ENCODE data around the gene ATP2C1. TPM values are rescaled to one million over a fixed set of nuclear protein-coding genes. Genes with fewer than 3 reads are reported as not detected.

ATP2C1 gene
- total RNA-seq, 2 experiments from 2014 or later: 40.9 to 44.0 TPM

- Histone ChIP-seq H3K36me3 (ENCODE audit: insufficient read depth, low read length) (no peaks in the 10 kb centered on the region), H3K27ac (ENCODE audit: low read depth in 1 of 2, low read length in 2 of 2) (no peak overlapping the region), H3K4me1 (ENCODE audit: insufficient read depth, low read length) (no peaks in the 10 kb centered on the region), H3K27me3 (ENCODE audit: control insufficient read depth in 1 of 2, insufficient read depth in 2 of 2, low read length in 2 of 2) (no peaks in the 10 kb centered on the region), H3K4me3 (ENCODE audit: low read length) (no peak overlapping the region), H3K9me3 (ENCODE audit: control insufficient read depth in 1 of 2, insufficient read depth in 1 of 2, low read length in 2 of 2) (peaks cover 0 to 12% of the 10 kb centered on the region in 2 experiments)
- Mint-ChIP-seq H3K4me3 (no peak overlapping the region), H3K27me3 (no peaks in the 10 kb centered on the region), H3K36me3 (ENCODE audit: low read depth) (peaks cover 45% of the 10 kb centered on the region), H3K4me1 (ENCODE audit: low read depth) (peaks cover 47% of the 10 kb centered on the region), H3K27ac (no peak overlapping the region), H3K9me3 (peaks cover 5% of the 10 kb centered on the region)
- no peak for TF ChIP-seq CTCF (IDR thresholded peaks at IDR 0.05)
- intact Hi-C loops (cut with DNase I, micrococcal nuclease): no loop called here
- DNase-seq (no peak), ATAC-seq (ENCODE audit: poor library complexity) (no peak)
- ChIA-PET CTCF (no interaction called here), POLR2A (interaction anchor here (2.0 kb wide), 1 partner anchor 23 kb away, joined by 5 read pairs; the partner anchor contains the start of gene ATP2C1)
Observed at GRCh38 chr3:130916507-130917167, 22.8 kb downstream of the ATP2C1 start.

- Mint-ChIP-seq H3K9me3 (peaks cover 12% of the 10 kb centered on the region), H3K4me1 (ENCODE audit: low read depth) (peaks cover 62% of the 10 kb centered on the region), H3K27ac (no peak overlapping the region), H3K27me3 (no peaks in the 10 kb centered on the region), H3K36me3 (ENCODE audit: low read depth) (peaks cover 54% of the 10 kb centered on the region), H3K4me3 (no peak overlapping the region)
- H3K27ac ChIP-seq (ENCODE audit: low read depth in 1 of 2, low read length in 2 of 2): no peak overlapping the region
- POLR2A ChIA-PET: interaction anchor here (1.4 to 2.0 kb wide), 2 partner anchors 25 kb away, joined by 3 to 5 read pairs; partner anchors contain the start of gene ATP2C1
- ATAC-seq (ENCODE audit: poor library complexity): no peak
- DNase-seq: no peak
- H3K4me1 ChIP-seq (ENCODE audit: insufficient read depth, low read length): no peaks in the 10 kb centered on the region
- no peak overlapping the region for H3K4me3 ChIP-seq (ENCODE audit: low read length)
- CTCF ChIA-PET: no interaction called here
- TF ChIP-seq CTCF (IDR thresholded peaks at IDR 0.05): no peak
- H3K36me3 ChIP-seq (ENCODE audit: insufficient read depth, low read length): no peaks in the 10 kb centered on the region
- intact Hi-C loops (cut with DNase I, micrococcal nuclease): no loop called here
- peaks cover 3 to 16% of the 10 kb centered on the region in 2 experiments for H3K9me3 ChIP-seq (ENCODE audit: control insufficient read depth in 1 of 2, insufficient read depth in 1 of 2, low read length in 2 of 2)
- no peaks in the 10 kb centered on the region for H3K27me3 ChIP-seq (ENCODE audit: control insufficient read depth in 1 of 2, insufficient read depth in 2 of 2, low read length in 2 of 2)
Observed at GRCh38 chr3:130918328-130918727, 24.4 kb downstream of the ATP2C1 start.

- Histone ChIP-seq H3K4me1 (ENCODE audit: insufficient read depth, low read length) (peaks cover 7% of the 10 kb centered on the region), H3K36me3 (ENCODE audit: insufficient read depth, low read length) (no peaks in the 10 kb centered on the region), H3K9me3 (ENCODE audit: control insufficient read depth in 1 of 2, insufficient read depth in 1 of 2, low read length in 2 of 2) (peaks cover 6 to 13% of the 10 kb centered on the region in 2 experiments), H3K27ac (ENCODE audit: low read depth in 1 of 2, low read length in 2 of 2) (no peak overlapping the region), H3K27me3 (ENCODE audit: control insufficient read depth in 1 of 2, insufficient read depth in 2 of 2, low read length in 2 of 2) (no peaks in the 10 kb centered on the region), H3K4me3 (ENCODE audit: low read length) (no peak overlapping the region)
- Mint-ChIP-seq H3K4me3 (no peak overlapping the region), H3K9me3 (peaks cover 16% of the 10 kb centered on the region), H3K36me3 (ENCODE audit: low read depth) (peaks cover 53% of the 10 kb centered on the region), H3K27ac (no peak overlapping the region), H3K27me3 (no peaks in the 10 kb centered on the region), H3K4me1 (ENCODE audit: low read depth) (peaks cover 76% of the 10 kb centered on the region)
- ChIA-PET CTCF (no interaction called here), POLR2A (no interaction called here)
- DNase-seq (no peak), ATAC-seq (ENCODE audit: poor library complexity) (no peak)
- intact Hi-C loops (cut with DNase I, micrococcal nuclease): no loop called here
- TF ChIP-seq CTCF (IDR thresholded peaks at IDR 0.05): no peak
Observed at GRCh38 chr3:130925628-130926027, 31.7 kb downstream of the ATP2C1 start.

Data from CD4-positive, alpha-beta T cell (primary cell).